Hepatocyte (in vitro differentiated cells): Measurements from ENCODE around the gene ALOX15. TPM values are rescaled to one million over a fixed set of nuclear protein-coding genes. Genes with fewer than 3 reads are reported as not detected.

ENCODE experiments used
- DNase-seq: peaks from one replicate; pipeline ENCODE4 v3.0.0-alpha.2; 2016; ENCODE audit warnings: low spot score
- H2AFZ ChIP-seq: fragments of 200-600 bp; sonication (generic); 2 replicates; pipeline ENCODE4 v1.6.0; 2016; ENCODE audit warnings: antibody characterized with exemption, mild to moderate bottlenecking
- H3K27ac ChIP-seq: fragments of 200-600 bp; sonication (generic); 2 replicates; pipeline ENCODE4 v1.5.1; 2016; ENCODE audit warnings: mild to moderate bottlenecking
- H3K27me3 ChIP-seq: fragments of 200-600 bp; sonication (generic); 2 replicates; pipeline ENCODE4 v1.6.1; 2016
- H3K36me3 ChIP-seq: fragments of 200-600 bp; sonication (generic); replicated peaks from 2 replicates; pipeline ENCODE4 v1.5.1; 2016; ENCODE audit warnings: low read depth; ENCODE audit not compliant: insufficient read depth
- H3K4me1 ChIP-seq: fragments of 200-600 bp; sonication (generic); 2 replicates; pipeline ENCODE4 v1.5.1; 2016; ENCODE audit warnings: mild to moderate bottlenecking, moderate library complexity; ENCODE audit not compliant: insufficient read depth
- H3K4me2 ChIP-seq: fragments of 200-600 bp; sonication (generic); 2 replicates; pipeline ENCODE4 v1.6.0; 2016
- H3K4me3 ChIP-seq: fragments of 200-600 bp; sonication (generic); 2 replicates; pipeline ENCODE4 v1.5.1; 2016; ENCODE audit warnings: mild to moderate bottlenecking
- H3K79me2 ChIP-seq: fragments of 200-600 bp; sonication (generic); 2 replicates; pipeline ENCODE4 v1.6.0; 2017; ENCODE audit warnings: mild to moderate bottlenecking
- H3K9me2 ChIP-seq: fragments of 200-600 bp; sonication (generic); replicated peaks from 2 replicates; pipeline ENCODE4 v1.6.0; 2017; ENCODE audit warnings: mild to moderate bottlenecking; ENCODE audit not compliant: insufficient read depth
- H3K9me3 ChIP-seq: fragments of 200-600 bp; sonication (generic); 2 replicates; pipeline ENCODE4 v1.5.1; 2016; ENCODE audit warnings: low read depth, mild to moderate bottlenecking
- H4K20me1 ChIP-seq: fragments of 200-600 bp; sonication (generic); 2 replicates; pipeline ENCODE4 v1.6.0; 2016; ENCODE audit warnings: mild to moderate bottlenecking; ENCODE audit not compliant: insufficient read depth, poor library complexity, severe bottlenecking
- EZH2 ChIP-seq: fragments of 200-600 bp; sonication (generic); IDR thresholded peaks from 2 replicates; pipeline ENCODE4 v1.6.1; 2016; ENCODE audit warnings: antibody characterized with exemption, mild to moderate bottlenecking, borderline replicate concordance
- EZH2phosphoT487 ChIP-seq: fragments of 200-600 bp; sonication (generic); IDR thresholded peaks from one replicate; pipeline ENCODE4 v1.6.1; 2018; ENCODE audit warnings: antibody characterized with exemption, mild to moderate bottlenecking, low read depth, moderate library complexity; ENCODE audit not compliant: unreplicated experiment, severe bottlenecking
- WGBS: methylation state at CpG from one replicate; pipeline ENCODE4 v1.1.6; 2016; ENCODE audit warnings: low lambda C conversion rate; ENCODE audit errors: missing lambda C conversion rate; 5-methylcytosine and 5-hydroxymethylcytosine counted together
- polyA plus RNA-seq: library from polyadenylated mRNA; unstranded; fragments of >200 nt; fragmentation: Nextera tagmentation; extraction: Ambion mirVana; gene quantifications from 2 replicates; pipeline ENCODE4 v1.2.1, GENCODE V29; 2016
- total RNA-seq: library from RNA; depleted of rRNA; stranded (reverse); fragments of >200 nt; gene quantifications from 2 replicates; pipeline ENCODE4 v1.2.3, GENCODE V29; 2014
- TF ChIP-seq, protein P1 (sequence below): fragments of 200-600 bp; sonication (generic); IDR thresholded peaks from 2 replicates; pipeline ENCODE4 v1.5.1; 2016; ENCODE audit warnings: antibody characterized with exemption, mild to moderate bottlenecking; ENCODE audit not compliant: poor library complexity

ALOX15 gene
- total and polyA plus RNA-seq, 2 experiments from 2014 or later, result 2.1 to 5.5 TPM

DNA sequence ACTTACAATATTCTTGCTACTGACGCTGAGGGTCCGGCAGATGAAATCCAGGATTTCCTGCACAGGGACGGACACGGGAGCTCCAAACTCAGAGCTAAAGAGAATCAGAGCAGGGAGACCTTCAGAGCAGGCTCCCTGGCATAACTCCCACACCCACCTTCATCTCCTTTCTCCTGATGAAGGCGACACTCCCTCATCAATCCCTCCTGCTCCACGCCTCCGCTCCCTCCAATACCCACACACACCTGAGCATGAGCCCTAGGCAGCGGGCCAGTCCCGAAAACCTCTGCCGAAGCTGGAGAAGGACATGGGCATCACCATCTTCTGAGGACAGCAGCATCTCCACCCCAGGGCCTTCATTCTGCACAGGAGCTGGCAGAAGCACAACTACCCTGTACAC is 34.3 kb upstream of the ALOX15 start:
- no peak overlapping the region for H3K4me2 ChIP-seq
- no peak overlapping the region for H2AFZ ChIP-seq
- no peaks in the 10 kb centered on the region for H3K36me3 ChIP-seq
- no peak overlapping the region for H3K27ac ChIP-seq
- peaks cover 11% of the 10 kb centered on the region for H3K4me1 ChIP-seq
- WGBS, result over 99% methylated on average over 10 of the region's 10 CpGs
- no peaks in the 10 kb centered on the region for H3K9me3 ChIP-seq
- H4K20me1 ChIP-seq, result no peaks in the 10 kb centered on the region
- no peaks in the 10 kb centered on the region for H3K79me2 ChIP-seq
- no peak for DNase-seq
- TF ChIP-seq EZH2 (no peak), EZH2phosphoT487 (no peak)
- TF ChIP-seq, protein P1, sequence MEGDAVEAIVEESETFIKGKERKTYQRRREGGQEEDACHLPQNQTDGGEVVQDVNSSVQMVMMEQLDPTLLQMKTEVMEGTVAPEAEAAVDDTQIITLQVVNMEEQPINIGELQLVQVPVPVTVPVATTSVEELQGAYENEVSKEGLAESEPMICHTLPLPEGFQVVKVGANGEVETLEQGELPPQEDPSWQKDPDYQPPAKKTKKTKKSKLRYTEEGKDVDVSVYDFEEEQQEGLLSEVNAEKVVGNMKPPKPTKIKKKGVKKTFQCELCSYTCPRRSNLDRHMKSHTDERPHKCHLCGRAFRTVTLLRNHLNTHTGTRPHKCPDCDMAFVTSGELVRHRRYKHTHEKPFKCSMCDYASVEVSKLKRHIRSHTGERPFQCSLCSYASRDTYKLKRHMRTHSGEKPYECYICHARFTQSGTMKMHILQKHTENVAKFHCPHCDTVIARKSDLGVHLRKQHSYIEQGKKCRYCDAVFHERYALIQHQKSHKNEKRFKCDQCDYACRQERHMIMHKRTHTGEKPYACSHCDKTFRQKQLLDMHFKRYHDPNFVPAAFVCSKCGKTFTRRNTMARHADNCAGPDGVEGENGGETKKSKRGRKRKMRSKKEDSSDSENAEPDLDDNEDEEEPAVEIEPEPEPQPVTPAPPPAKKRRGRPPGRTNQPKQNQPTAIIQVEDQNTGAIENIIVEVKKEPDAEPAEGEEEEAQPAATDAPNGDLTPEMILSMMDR, result no peak
- H3K27me3 ChIP-seq, result no peaks in the 10 kb centered on the region
- no peaks in the 10 kb centered on the region for H3K9me2 ChIP-seq
- H3K4me3 ChIP-seq, result no peak overlapping the region

DNA sequence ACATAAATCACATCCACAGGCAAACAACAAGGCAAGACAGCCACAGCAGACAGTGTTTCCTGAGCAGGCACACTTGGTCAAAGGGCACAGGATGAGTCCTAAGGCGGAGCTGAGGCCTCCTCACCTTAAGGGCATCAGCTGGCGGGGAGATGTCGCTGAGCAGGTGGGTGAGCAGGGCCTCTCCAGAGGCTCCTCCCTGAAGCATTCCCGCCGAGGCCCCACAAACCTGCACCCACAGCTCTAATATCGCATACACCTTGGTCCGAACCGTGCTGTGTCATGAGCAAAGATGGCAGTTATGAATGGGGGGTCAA is 33.2 kb upstream of the ALOX15 start:
- WGBS, result 97% methylated on average over 8 of the region's 8 CpGs
- Histone ChIP-seq H3K36me3 (no peaks in the 10 kb centered on the region), H4K20me1 (no peaks in the 10 kb centered on the region), H3K4me3 (no peak overlapping the region), H3K4me1 (peaks cover 11% of the 10 kb centered on the region), H3K27me3 (no peaks in the 10 kb centered on the region), H2AFZ (no peak overlapping the region), H3K79me2 (no peaks in the 10 kb centered on the region), H3K9me3 (no peaks in the 10 kb centered on the region), H3K4me2 (no peak overlapping the region), H3K9me2 (no peaks in the 10 kb centered on the region), H3K27ac (no peak overlapping the region)
- TF ChIP-seq EZH2phosphoT487 (no peak), EZH2 (no peak)
- TF ChIP-seq, protein P1, result no peak
- no peak for DNase-seq

DNA sequence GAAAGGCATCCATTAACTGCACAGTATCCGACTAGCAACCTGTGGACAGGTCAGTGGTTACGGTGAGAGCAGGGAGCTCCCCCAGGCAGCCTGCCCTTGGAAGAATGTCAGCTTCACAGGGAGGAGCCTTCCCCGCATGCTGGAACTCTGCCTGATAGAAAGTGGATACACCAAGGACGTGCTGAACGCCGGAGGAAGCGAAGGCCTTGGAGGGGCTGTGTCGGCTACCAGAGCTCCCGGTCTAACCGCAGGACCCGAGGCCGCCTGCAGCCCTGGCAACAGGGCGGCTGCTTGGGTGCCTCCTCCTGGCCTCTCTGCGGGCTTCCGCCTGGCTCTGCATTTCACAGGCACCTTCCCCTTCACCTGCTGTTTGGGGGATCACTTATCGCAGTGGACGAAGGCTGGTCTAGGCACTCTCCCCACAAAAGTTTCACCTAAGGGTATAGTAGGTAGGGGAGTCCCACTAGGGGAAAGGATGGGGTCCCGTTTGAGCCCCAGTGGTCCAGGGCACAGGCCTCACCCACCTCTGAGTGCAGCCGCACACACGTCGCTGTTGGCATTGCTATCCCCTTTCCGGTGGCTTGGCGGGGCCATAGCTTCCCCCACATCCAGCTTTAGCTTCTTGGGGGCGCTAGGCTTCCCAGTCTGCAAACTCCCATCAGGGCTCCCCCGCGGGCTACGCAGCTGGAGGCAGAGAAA is 32.7 kb upstream of the ALOX15 start:
- WGBS, result 94% methylated on average over 27 of the region's 27 CpGs
- Histone ChIP-seq H3K27me3 (no peaks in the 10 kb centered on the region), H2AFZ (no peak overlapping the region), H3K4me3 (no peak overlapping the region), H3K79me2 (no peaks in the 10 kb centered on the region), H3K4me1 (peaks cover 10% of the 10 kb centered on the region), H3K27ac (no peak overlapping the region), H3K9me3 (no peaks in the 10 kb centered on the region), H3K4me2 (no peak overlapping the region), H3K36me3 (no peaks in the 10 kb centered on the region), H3K9me2 (no peaks in the 10 kb centered on the region), H4K20me1 (no peaks in the 10 kb centered on the region)
- DNase-seq, result no peak
- no peak for TF ChIP-seq EZH2phosphoT487
- no peak for TF ChIP-seq EZH2
- TF ChIP-seq, protein P1, result no peak

DNA sequence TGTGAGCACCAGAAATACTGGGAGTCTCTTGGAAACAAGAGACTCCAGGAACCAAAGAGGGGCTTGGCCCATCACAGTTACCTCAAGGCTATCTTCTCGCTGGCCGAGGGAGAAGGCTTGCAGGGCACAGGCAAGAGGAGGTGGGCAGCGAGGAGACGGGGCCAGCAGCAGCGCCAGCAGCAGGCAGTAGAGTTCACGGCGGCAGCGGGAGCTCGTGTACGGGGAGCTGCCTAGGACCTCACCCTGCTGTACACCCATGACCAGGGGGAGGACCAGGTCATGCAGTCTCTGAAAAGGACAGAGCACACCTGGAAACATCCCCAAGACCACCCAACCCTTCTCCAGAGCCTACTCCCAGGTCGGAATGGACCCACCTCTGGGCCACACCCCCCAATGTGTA is 31.7 kb upstream of the ALOX15 start:
- no peaks in the 10 kb centered on the region for H3K27me3 ChIP-seq
- no peaks in the 10 kb centered on the region for H3K9me2 ChIP-seq
- TF ChIP-seq EZH2 (no peak), EZH2phosphoT487 (no peak)
- TF ChIP-seq, protein P1, result no peak
- H3K4me3 ChIP-seq, result no peak overlapping the region
- 97% methylated on average over 11 of the region's 11 CpGs for WGBS
- no peaks in the 10 kb centered on the region for H3K9me3 ChIP-seq
- no peaks in the 10 kb centered on the region for H3K79me2 ChIP-seq
- DNase-seq, result no peak
- no peak overlapping the region for H3K27ac ChIP-seq
- H3K4me1 ChIP-seq, result peaks cover 1% of the 10 kb centered on the region
- no peaks in the 10 kb centered on the region for H4K20me1 ChIP-seq
- no peak overlapping the region for H3K4me2 ChIP-seq
- no peaks in the 10 kb centered on the region for H3K36me3 ChIP-seq
- H2AFZ ChIP-seq, result no peak overlapping the region
